Nephron progenitor cell (in vitro differentiated cells): ENCODE results near the gene SP6.

Experiments
- DNase-seq: peaks from one replicate; pipeline ENCODE4 v3.0.0; 2021
- H3K27ac Mint-ChIP-seq: 2 replicates; pipeline ENCODE4 v1.8.0; 2021; ENCODE audit warnings: mild to moderate bottlenecking, moderate library complexity, mixed read lengths
- H3K27me3 Mint-ChIP-seq: 2 replicates; pipeline ENCODE4 v1.8.0; 2021; ENCODE audit warnings: mild to moderate bottlenecking, low read depth, mixed read lengths; ENCODE audit not compliant: poor library complexity
- H3K36me3 Mint-ChIP-seq: 2 replicates; pipeline ENCODE4 v1.8.0; 2021; ENCODE audit warnings: low read depth, mixed read lengths
- H3K4me1 Mint-ChIP-seq: 2 replicates; pipeline ENCODE4 v1.8.0; 2021; ENCODE audit warnings: mixed read lengths
- H3K4me3 Mint-ChIP-seq: 2 replicates; pipeline ENCODE4 v1.8.0; 2021; ENCODE audit warnings: mild to moderate bottlenecking, moderate library complexity, mixed read lengths
- H3K9me3 Mint-ChIP-seq: 2 replicates; pipeline ENCODE4 v1.8.0; 2021; ENCODE audit warnings: mild to moderate bottlenecking, moderate library complexity, mixed read lengths
- CTCF ChIP-seq: fragments of 200-600 bp; sonication (generic); IDR thresholded peaks from 2 replicates; pipeline ENCODE4 v1.5.0; 2021; ENCODE audit warnings: antibody characterized with exemption

SP6 gene

GRCh38 chr17:47808036-47808829 is 42.7 kb downstream of the SP6 start:
- TF ChIP-seq CTCF: no peak
- H3K36me3 Mint-ChIP-seq: no peaks in the 10 kb centered on the region

GRCh38 chr17:47807421-47807820 is 43.5 kb downstream of the SP6 start:
- Mint-ChIP-seq H3K27me3 (peaks cover 22% of the 10 kb centered on the region), H3K4me1 (peaks cover 6% of the 10 kb centered on the region), H3K36me3 (no peaks in the 10 kb centered on the region), H3K9me3 (no peaks in the 10 kb centered on the region), H3K27ac (no peak overlapping the region), H3K4me3 (no peak overlapping the region)
- DNase-seq: no peak
- TF ChIP-seq CTCF: no peak

More at GRCh38 chr17:47808036-47808829, 42.7 kb downstream of the SP6 start:
- Mint-ChIP-seq H3K4me3 (no peak overlapping the region), H3K27me3 (peaks cover 14% of the 10 kb centered on the region), H3K4me1 (peaks cover 6% of the 10 kb centered on the region), H3K27ac (no peak overlapping the region), H3K9me3 (no peaks in the 10 kb centered on the region)
- no peak for DNase-seq

GRCh38 chr17:47806913-47807255 is 44.1 kb downstream of the SP6 start:
- no peaks in the 10 kb centered on the region for H3K36me3 Mint-ChIP-seq
- DNase-seq: no peak
- no peaks in the 10 kb centered on the region for H3K9me3 Mint-ChIP-seq
- H3K4me1 Mint-ChIP-seq: peaks cover 6% of the 10 kb centered on the region
- TF ChIP-seq CTCF: no peak
- H3K27ac Mint-ChIP-seq: no peak overlapping the region
- H3K27me3 Mint-ChIP-seq: peaks cover 23% of the 10 kb centered on the region
- H3K4me3 Mint-ChIP-seq: no peak overlapping the region

- no peaks in the 10 kb centered on the region for H3K9me3 Mint-ChIP-seq
- no peak for TF ChIP-seq CTCF
- H3K27me3 Mint-ChIP-seq: peaks cover 28% of the 10 kb centered on the region
- DNase-seq: no peak
- H3K4me1 Mint-ChIP-seq: peaks cover 6% of the 10 kb centered on the region
- no peak overlapping the region for H3K27ac Mint-ChIP-seq
- no peak overlapping the region for H3K4me3 Mint-ChIP-seq
- no peaks in the 10 kb centered on the region for H3K36me3 Mint-ChIP-seq
Measured at GRCh38 chr17:47806026-47806912, 44.7 kb downstream of the SP6 start.

GRCh38 chr17:47804461-47804860 is 46.5 kb downstream of the SP6 start:
- Mint-ChIP-seq H3K27me3 (peaks cover 34% of the 10 kb centered on the region), H3K9me3 (no peaks in the 10 kb centered on the region), H3K27ac (no peak overlapping the region), H3K4me1 (no peaks in the 10 kb centered on the region), H3K36me3 (no peaks in the 10 kb centered on the region), H3K4me3 (no peak overlapping the region)
- DNase-seq: no peak
- no peak for TF ChIP-seq CTCF
